ENCODE data around the gene SNIP1. TPM values are rescaled to one million over a fixed set of nuclear protein-coding genes. Genes with fewer than 3 reads are reported as not detected.
"Not testable (repeated sequence)": the region's sequence is repeated elsewhere in the genome, so short reads cannot be mapped to it uniquely, and the experiment has no call there.

SNIP1 gene, protein sequence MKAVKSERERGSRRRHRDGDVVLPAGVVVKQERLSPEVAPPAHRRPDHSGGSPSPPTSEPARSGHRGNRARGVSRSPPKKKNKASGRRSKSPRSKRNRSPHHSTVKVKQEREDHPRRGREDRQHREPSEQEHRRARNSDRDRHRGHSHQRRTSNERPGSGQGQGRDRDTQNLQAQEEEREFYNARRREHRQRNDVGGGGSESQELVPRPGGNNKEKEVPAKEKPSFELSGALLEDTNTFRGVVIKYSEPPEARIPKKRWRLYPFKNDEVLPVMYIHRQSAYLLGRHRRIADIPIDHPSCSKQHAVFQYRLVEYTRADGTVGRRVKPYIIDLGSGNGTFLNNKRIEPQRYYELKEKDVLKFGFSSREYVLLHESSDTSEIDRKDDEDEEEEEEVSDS
- 8.7 TPM for total RNA-seq

DNA sequence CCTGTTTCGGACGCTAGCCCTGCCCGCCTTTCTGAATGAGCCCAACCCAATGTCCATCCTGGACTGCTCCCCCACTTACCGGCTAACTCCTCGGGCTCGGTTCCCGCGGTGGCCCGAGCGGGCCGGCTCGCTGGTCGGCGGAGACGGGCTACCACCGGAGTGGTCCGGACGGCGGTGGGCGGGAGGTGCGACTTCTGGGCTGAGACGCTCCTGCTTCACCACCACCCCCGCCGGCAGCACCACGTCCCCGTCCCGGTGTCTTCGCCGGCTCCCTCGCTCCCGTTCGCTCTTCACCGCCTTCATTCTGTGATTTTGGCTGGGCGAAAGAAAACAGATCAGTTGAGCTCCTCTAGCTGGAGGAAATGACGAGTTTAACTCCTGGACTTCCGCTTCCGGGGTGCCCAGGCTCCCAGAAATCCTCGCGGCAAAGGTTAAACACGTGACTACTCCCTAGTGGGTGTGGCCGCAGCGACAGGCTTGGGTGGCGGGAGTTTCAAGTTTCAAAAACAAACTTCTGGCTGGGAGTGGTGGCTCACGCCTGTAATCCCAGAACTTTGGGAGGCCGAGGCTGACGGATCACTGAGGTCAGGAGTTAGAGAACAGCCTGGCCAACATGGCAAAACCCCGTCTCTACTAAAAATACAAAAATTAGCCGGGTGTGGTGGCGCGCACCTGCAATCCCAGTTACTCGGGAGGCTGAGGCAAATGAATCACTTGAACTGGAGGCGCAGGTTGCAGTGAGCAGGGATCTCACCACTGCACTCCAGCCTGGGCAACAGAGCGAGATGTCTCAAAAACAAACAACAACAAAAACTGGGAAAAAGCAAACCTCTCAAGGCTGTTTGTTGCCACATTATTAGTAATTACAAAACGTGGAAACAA lies at the start of gene SNIP1:
Gene SNIP1, minus strand, starts transcription at position 367 of the 882 bp plus-strand sequence. Its CDS starts 64 bp downstream, at position 303.
- ATAC-seq, result peak; percentile 96

DNA sequence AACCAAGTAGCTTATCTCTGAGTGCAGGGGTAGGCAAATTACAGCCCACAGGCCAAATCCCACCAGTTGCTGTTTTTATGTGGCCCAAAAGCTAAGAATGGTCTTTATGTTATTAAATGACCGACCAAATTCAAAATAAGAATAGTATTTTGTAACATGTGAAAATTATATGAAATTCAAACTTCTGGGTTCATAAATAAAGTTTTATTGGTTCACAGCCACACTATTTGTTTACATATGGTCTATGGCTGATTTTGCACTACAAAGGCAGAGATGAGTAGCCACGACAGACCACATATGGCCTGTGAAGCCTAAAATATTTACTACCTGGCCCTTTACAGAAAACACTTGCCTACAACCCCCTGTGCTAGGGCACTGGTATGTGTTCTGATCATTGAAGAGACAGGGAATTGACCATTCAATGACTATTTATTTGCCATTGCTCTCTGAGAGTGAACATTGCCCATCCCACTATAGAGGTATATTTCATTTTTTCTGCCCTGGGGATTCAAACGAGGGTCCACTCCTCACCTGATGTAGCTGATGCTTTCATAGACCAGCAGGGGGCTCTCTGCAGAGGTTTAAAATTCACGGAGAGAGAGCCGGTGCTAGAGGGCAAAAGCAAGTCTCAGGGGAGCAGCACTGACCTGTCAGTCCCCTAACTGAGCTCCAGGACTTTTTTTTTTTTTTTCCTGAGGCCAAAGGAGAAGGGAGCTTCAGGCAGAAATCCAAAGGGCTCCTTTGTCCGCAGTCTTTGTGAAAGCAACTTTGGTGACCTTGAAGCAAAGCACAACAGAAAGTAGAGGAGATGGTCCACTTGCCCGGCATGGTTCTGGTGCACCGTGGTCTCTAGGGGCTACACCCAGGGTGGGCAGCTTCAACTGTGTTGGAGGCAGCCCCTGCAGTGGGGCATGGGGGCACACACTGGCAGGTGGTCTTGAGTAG lies 48.9 kb upstream of the SNIP1 start:
- no peak for ATAC-seq

DNA sequence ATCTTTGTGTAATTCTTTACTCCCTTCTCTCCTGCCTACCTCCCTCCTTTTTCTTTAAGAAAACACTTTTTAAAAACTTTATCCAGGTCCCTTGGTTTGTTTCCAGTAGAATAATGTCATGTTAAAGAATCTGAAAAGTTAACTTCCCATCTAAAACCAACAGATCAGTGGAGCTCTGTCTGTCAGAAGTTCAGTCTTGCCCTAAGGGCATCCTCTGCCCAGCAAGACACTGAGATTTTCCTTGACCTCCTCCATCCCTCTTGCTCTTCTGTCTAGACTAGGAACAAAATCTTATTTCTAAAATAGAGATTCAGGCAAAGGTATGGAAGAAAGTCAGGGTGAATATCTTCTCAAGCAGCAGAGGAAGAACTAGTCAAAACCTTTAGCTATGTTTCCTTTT lies 47.3 kb upstream of the SNIP1 start:
- ATAC-seq, result no peak

DNA sequence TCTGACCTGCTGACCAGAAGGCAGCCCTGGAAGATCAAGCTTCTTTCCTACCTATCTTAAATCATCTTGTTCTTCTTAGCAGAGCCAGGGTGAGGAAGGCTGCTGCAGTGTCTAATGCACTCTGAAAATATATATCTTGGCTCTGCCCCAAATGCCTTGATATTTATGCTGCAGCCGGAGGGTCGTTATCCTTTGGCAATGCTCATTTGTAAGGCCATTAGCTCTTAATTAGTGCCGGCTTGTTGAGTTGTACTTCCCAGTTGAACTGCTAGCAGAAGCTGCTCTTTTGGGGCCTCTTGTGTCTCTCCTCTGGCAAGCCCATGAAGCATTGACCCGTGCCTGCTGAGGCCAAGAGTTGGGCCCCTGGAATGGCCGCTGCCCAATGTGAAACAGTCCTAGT lies 45.8 kb upstream of the SNIP1 start:
- no peak for ATAC-seq

DNA sequence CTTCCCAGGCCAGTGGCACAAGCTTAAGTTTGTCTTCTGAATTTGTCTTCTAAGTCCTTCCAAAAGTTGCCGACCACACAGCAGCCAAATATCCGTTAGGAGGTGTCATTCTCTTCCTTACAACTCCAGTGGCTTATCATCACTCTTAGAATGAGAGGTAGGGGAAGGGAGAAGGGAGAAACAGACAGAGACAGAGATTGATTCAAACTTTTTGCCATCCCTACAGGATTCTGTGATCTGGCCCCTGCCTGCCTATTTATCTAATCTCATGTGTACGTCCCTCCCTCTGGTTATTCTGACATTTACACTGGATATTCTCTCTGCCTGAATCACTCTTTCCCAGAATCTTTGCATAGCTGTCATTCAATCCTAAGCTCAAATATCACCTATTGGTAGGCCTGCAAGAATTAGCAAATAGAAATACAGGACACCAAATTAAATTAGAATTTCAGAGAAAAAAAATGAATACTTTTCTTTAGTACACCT lies 42.1 kb upstream of the SNIP1 start:
- no peak for ATAC-seq

DNA sequence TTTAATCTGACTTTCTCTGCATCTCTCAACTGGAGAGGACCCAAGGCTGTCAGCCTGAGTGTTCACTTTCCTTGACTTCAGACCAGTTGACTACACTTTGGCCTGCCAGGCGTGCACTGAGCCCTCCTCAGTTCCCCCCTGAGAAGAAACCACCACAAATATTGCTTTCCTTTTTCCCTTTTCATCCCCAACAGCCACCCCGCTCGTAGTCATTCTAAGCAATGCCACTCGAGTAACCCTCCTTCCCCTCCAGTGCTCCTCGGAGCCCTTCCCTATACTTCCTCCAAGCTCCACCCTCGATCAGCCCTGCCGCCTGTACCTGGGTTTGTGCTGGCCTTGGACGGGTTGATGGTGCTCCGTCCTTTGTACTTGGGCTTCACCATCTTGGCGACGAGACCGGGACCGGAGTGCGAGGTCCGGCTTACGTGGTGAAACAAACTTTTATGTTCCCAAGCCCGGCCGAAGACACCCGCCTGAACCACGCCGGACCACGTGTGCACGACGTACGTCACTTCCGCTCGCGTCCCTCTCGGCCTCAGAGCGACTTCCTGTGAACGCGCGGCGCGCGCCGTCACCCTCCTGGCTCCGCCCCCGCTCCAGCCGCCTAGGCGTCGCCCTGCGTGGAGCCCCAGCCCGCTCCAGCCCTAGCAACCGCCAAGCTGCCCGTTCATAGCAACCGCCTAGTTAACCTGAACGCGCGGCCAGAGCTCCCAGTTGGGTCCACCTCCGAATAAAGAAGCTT lies 41.5 kb upstream of the SNIP1 start, which contains the start of gene GNL2:
Gene GNL2, minus strand, starts transcription at position 498 of the 742 bp plus-strand sequence. Its CDS starts 115 bp downstream, at position 383.
- ATAC-seq, result peak; percentile 100

DNA sequence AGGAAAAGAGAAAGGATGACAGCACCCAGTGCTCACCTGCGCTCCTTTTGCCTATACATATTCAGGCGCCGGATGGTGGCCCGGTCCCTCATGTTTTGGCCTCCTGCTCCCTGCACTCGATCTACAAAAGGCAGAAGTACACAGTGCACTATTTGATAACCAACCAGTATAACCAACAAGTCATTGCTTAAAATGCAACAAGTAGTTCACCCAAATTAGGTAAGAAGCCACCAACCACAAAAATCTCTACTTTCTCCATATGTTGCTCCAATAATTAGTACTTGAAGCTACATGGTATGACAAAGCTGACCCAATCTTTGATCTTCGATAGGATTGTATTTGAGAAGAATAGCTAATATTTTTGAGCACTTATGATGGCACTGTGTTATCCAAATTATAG lies 39.6 kb upstream of the SNIP1 start:
- no peak for ATAC-seq

DNA sequence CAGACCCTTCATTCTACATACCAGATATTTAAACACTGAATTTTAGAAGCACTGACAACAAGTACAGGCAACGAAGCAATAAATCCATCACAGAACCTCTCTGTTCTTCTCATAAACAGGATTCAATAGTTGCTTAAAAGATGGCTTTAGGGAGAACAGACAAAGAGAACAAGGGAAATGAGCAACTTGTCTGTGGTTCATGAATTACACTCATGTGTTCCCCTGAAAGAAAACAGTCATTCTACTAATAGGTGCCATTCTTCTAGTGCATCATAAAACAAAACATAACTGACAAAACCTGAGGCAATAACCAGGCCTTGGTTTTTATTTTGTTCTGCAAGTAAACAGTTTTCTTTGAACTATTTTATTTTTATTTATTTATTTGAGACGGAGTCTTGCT lies 34.8 kb upstream of the SNIP1 start:
- ATAC-seq, result no peak

DNA sequence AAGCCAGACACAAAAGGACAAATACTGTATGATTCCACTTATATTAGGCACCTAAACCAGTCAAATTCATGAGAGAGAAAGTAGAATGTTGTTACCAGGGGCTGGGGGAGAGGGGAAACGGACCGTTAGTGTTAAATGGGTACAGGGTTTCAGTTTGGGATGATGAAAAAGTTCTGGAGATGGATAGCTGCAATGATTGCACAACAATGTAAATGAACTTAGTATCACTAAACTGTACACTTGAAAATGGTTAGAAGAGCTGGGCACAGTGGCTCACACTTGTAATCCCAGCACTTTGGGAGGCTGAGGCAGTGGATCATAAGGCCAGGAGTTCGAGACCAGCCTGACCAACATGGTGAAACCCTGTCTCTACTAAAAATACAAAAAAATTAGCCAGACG lies 30.5 kb upstream of the SNIP1 start:
- not testable (repeated sequence) for ATAC-seq

DNA sequence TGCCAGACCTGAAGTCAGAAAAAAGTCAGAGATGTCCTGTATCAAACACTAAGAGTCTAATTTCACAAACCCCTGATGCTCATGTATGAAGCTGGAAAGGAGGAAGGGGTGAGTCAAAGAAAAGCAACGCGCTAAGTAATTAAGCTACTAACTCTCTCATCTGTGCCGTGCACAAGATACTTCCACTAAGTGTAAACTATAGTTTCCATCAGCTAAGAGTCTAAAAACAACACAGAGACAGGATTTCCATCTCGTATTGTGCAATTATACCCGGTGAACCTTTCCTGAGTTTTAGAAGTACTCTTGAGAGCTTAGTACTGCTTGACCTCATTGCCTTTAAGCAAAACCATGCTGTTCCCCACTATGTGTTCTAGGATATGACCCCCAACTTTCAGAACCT lies 21.6 kb upstream of the SNIP1 start:
- ATAC-seq, result no peak

DNA sequence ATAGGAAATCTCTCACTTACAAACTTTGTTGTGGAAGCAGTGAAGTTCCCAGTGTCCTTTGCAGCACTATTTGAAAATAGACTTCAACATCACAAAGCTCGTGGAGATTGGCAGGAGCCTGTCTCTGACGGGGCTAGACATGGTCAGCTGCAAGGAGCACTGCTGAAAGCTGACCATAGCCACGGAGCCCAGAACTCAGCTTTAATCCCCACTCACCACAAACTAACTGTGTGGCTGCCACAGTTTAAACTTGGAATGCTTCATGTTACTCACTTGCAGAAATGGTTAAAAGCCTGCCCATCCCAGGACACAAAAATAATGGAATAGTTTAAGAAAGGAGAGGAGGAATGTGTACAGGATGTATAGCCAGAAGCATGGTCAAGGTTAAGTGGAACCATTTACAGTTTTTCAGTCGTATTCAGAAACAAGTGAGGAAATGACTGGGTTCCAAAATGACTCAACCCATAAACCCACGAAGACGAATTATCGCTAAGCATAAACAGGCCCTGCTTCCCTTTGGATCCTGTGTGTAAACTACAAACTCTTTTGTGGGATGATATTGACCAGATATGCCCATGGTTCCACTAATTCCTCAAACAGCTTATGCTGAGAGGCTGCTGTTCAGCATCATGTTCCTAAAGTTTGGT lies 20.9 kb upstream of the SNIP1 start:
- ATAC-seq, result no peak

DNA sequence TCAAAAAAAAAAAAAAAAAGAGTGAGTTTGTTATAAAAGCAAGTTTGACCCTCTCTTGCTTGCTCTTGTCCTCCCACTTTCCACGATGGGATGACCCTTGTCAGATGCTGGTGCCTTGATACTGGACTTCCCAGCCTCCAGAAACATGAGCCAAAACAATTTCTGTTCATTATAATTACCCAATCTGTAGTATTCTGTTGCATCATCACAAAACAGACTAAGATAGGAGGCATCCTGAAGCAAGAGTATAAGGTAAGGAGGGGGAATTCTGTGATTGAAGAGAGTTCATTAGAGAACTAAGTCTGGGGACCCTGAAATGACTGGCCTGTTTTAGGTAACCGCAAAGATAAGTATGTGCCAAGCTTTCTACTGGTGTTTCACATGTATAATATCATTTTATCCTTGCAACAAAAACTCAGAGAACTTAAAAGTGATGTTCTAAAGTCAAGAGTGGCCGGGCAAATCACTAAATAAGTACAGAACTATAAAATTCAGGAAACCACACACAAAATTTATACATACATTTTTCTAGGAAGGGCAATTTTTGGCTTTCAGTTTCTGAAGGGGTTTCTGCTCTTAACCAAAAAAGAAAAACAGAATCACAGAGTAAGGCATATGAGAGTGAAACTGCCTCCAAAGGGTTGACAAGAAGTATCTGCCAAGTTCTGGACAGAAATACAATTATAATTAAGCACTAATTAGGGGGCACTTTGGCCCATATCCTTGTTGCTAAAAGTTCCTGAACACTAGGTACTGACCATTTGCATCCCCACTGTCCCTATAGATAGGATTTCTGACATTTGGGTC lies 16.6 kb upstream of the SNIP1 start:
- ATAC-seq, result no peak

DNA sequence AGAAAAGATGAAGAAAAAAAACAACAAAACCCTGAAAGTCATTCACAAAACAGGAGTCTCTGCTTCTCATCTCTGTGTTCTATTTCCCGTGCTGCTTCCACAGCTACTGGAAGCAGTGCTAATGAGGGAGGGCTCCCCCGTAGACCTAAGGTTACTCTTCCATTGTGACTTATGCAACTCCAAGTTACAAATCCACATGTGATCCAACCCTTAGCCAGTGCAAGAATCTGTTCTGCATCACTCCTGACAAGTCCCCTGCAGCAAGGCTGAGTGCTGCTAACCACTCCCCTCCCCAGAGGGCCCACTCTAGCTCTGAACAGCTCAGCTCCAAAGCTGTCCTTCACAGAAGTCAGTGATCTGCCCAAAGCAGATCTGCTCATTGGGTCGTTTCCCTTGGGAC lies 12.9 kb upstream of the SNIP1 start:
- ATAC-seq, result no peak

DNA sequence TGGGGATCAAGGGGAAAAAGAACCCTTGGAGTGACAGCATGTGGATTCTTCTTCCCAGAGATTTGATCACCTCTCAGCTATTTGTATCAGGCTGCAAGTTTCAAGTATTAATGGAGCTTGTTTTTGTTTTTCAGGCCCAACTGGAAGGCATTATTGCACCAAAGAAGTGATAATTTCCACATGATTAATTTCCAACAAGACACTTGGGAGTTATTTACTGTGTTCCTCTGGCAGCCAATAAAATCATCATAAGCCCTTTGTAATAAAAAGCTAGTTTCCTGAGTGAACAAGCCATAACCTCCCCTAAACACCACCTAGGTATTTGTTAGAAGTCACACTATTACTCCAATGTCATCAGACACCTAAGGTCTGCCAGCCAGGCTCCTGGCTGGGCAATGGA lies 10.8 kb upstream of the SNIP1 start:
- no peak for ATAC-seq

DNA sequence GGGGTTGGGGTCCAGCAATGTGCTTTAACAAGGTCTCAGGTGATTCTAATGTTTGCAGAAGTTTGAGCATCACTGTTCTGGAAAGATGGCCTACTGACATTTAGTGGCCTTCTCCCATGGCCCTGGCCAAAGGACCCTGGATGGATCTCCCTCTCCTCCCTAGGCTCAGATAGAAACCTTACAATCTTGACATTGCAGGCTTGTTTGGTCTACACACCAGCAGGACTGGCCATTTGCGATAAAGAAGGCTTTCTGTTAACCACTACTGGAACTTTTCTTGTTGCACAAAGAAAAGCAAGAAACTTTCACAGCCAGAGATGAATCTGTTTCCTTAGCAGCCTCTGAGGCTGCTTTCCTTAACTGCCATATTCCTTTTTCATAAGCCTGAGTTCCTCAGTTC lies 8.9 kb upstream of the SNIP1 start:
- no peak for ATAC-seq

DNA sequence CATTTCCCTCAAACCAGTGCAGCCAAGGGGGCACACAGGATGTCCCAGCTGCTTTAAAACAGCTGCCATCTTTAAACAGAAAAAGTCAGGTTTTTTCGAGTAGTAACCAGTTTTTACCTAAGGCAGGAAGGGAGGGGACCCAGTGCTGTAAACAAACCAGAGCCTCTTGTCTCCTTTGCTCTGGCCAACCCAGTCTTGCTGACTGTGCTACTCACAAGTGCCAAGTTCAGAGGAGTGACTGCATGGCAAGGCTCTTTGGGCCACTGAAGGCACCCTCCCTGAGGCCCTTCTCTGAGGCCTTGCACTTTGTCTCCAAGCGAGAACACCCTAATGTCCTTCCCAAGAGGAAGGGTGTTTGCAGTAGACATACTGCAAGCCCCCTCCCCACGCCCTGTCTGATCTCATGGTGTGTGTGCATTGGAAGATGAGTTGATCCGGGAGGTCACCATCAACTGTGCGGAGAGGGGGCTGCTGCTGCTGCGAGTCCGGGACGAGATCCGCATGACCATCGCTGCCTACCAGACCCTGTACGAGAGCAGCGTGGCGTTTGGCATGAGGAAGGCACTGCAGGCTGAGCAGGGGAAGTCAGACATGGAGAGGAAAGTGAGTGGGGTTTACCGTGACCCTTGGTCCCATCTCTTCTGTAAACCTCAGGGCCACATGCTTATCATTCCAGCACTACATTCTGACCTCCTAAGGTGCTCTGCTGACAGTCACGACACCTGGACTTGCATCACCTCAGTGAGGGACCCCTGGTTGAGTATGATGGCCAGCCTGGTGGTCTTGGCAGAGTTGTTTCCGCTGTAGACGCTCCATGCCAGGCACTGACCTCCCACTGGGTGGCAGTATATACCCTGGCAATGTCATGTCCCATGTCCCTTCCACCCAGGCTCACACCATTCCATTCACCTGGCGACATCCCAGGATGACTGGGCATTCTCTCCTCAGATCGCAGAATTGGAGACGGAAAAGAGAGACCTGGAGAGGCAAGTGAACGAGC lies 7.3 kb upstream of the SNIP1 start:
- peak; percentile 50 for ATAC-seq

DNA sequence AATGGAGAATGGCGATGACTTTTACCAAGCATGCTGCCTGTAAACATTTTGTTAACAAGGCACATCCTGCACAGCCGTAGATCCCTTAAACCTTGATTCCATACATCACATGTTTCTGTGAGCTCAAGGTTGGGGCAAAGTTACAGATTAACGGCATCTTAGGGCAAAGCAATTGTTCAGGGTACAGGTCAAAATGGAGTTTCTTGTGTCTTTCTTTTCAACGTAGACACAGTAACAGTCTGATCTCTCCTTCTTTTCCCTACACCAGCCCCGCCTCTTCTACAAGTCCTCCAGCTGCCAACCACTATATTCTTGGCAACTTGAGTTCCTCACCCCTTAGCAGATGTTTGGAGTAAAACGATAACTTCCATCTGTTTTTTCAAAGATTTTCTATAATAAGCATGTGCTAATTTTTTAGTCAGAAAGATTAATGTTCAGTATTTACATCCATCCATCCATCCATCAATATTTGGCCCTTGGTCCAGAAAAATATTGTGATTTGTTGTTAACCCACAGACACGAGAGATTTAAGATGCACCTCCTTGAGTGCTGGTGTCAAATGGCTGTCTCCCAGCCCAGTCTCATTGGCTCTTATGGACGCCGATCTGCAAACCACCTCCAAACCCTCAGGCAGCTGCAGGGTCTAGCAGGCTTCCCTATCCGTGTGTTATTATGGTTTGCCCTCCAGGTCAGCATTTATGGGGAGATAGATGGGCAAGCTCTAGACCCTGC lies 6.5 kb upstream of the SNIP1 start:
- no peak for ATAC-seq

DNA sequence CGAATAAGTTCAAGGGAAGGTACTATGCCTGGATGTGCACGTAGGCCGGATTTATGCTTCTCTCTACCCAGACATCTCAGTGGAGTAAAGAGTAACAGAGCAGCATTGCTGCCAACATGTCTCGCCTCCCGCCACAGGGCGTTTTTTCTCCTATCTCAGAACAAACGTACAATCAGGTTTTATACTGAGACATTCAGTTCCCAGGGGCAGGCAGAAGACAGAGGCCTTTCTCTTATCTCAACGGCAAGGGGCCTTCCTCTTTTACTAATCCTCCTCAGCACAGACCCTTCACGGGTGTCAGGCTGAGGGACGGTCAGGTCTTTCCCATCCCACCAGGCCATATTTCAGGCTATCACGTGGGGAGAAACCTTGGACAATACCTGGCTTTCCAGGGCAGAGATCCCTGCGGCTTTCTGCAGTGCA lies 5.9 kb upstream of the SNIP1 start:
- ATAC-seq, result not testable (repeated sequence)

Data from esophagus mucosa (tissue), 1 donor.